Common myeloid progenitor, CD34-positive (primary cell): ENCODE results near the gene GH2.
"Not testable (repeated sequence)": the region's sequence is repeated elsewhere in the genome, so short reads cannot be mapped to it uniquely, and the experiment has no call there.

Source experiments
- CTCF ChIA-PET: fragments of 350-600 bp; sonication (Branson Sonifier 250); formaldehyde crosslinking; loops from one replicate; lab custom pipeline; 2021; ENCODE audit warnings: antibody characterized with exemption; lab: Charles Lee
- POLR2A ChIA-PET: fragments of 350-600 bp; sonication (Branson Sonifier 250); formaldehyde crosslinking; loops from one replicate; lab custom pipeline; 2021; ENCODE audit warnings: antibody characterized with exemption; lab: Charles Lee
- DNase-seq, 3 donors: peaks; one replicate each; pipeline versions ENCODE4 v3.0.0 to v3.0.0-alpha.2; 2013
- H3K27ac ChIP-seq, 2 experiments: 1 replicate in 1 of 2; 2 replicates in 1 of 2; pipeline ENCODE4 v1.7.0; 2013; ENCODE audit warnings: inconsistent platforms in 2 of 2, low read length in 2 of 2, mild to moderate bottlenecking in 2 of 2, low read depth in 1 of 2, moderate library complexity in 1 of 2; ENCODE audit not compliant: severe bottlenecking in 2 of 2, insufficient read depth in 1 of 2, poor library complexity in 1 of 2
- H3K27me3 ChIP-seq, 5 experiments: replicated peaks in 2 of 5; 1 replicate in 3 of 5; 2 replicates in 2 of 5; pipeline versions ENCODE4 v1.6.1 to v1.7.0; 2013; ENCODE audit warnings: low read length in 4 of 5, mild to moderate bottlenecking in 2 of 5, moderate library complexity in 2 of 5, inconsistent platforms in 1 of 5; ENCODE audit not compliant: insufficient read depth in 5 of 5, control insufficient read depth in 4 of 5
- H3K36me3 ChIP-seq, 4 experiments: 1 replicate in 2 of 4; 2 replicates in 2 of 4; pipeline versions ENCODE4 v1.6.1 to v1.7.0; 2013; ENCODE audit warnings: low read length in 3 of 4, control low read depth in 1 of 4, mild to moderate bottlenecking in 1 of 4; ENCODE audit not compliant: control insufficient read depth in 4 of 4, insufficient read depth in 4 of 4
- H3K4me1 ChIP-seq, 4 experiments: 1 replicate in 3 of 4; 2 replicates in 1 of 4; pipeline versions ENCODE4 v1.6.1 to v1.7.1; 2013; ENCODE audit warnings: low read length in 3 of 4, mild to moderate bottlenecking in 3 of 4, control low read depth in 1 of 4, inconsistent platforms in 1 of 4, moderate library complexity in 1 of 4; ENCODE audit not compliant: control insufficient read depth in 4 of 4, insufficient read depth in 4 of 4; ENCODE audit errors: control extremely low read depth in 1 of 4
- H3K4me3 ChIP-seq, 7 experiments: 1 replicate in 4 of 7; 2 replicates in 3 of 7; pipeline versions ENCODE4 v1.5.1 to v1.7.0; 2013; ENCODE audit warnings: mild to moderate bottlenecking in 7 of 7, low read length in 6 of 7, moderate library complexity in 6 of 7, inconsistent platforms in 2 of 7, low read depth in 2 of 7, control low read depth in 1 of 7; ENCODE audit not compliant: insufficient read depth in 4 of 7, control insufficient read depth in 1 of 7; ENCODE audit errors: extremely low read depth in 1 of 7
- H3K9me3 ChIP-seq, 5 experiments: 1 replicate in 4 of 5; 2 replicates in 1 of 5; pipeline versions ENCODE4 v1.6.1 to v1.7.1; 2013; ENCODE audit warnings: low read length in 4 of 5, mild to moderate bottlenecking in 2 of 5, inconsistent platforms in 1 of 5, low read depth in 1 of 5, moderate library complexity in 1 of 5; ENCODE audit not compliant: control insufficient read depth in 4 of 5, insufficient read depth in 2 of 5; ENCODE audit errors: control extremely low read depth in 1 of 5
- WGBS: methylation state at CpG from one replicate; pipeline ENCODE4 v1.1.5; 2013; ENCODE audit not compliant: insufficient coverage; 5-methylcytosine and 5-hydroxymethylcytosine counted together

Gene GH2

GRCh38 chr17:63878413-63878812 is 3.3 kb downstream of the GH2 start:
- POLR2A ChIA-PET, H3K27ac ChIP-seq, H3K4me1 ChIP-seq, DNase-seq, H3K27me3 ChIP-seq, H3K9me3 ChIP-seq, H3K4me3 ChIP-seq, H3K36me3 ChIP-seq: not testable (repeated sequence)
- 98% methylated on average over 8 of the region's 9 CpGs for WGBS
- CTCF ChIA-PET: interaction anchor here (0.9 to 2.3 kb wide), 6 partner anchors 9 to 404 kb away, joined by 3 to 6 read pairs (median 4); partner anchors contain the start of gene CSHL1

- DNase-seq, H3K4me1 ChIP-seq, H3K27ac ChIP-seq, POLR2A ChIA-PET, H3K9me3 ChIP-seq, H3K36me3 ChIP-seq, H3K4me3 ChIP-seq, H3K27me3 ChIP-seq: not testable (repeated sequence)
- 96% methylated on average over 5 of the region's 6 CpGs for WGBS
- CTCF ChIA-PET: interaction anchor here (0.6 to 1.6 kb wide), 4 partner anchors 8 to 18 kb away, joined by 3 to 7 read pairs (median 3); no protein-coding TSS in a partner anchor
Observed at GRCh38 chr17:63874693-63875092, 7.1 kb downstream of the GH2 start.

GRCh38 chr17:63874061-63874626 is 7.6 kb downstream of the GH2 start:
- POLR2A ChIA-PET, H3K4me3 ChIP-seq, H3K9me3 ChIP-seq, H3K36me3 ChIP-seq, DNase-seq, H3K4me1 ChIP-seq, H3K27me3 ChIP-seq, H3K27ac ChIP-seq: not testable (repeated sequence)
- CTCF ChIA-PET: interaction anchor here (0.8 to 1.6 kb wide), 3 partner anchors 9 to 19 kb away, joined by 3 to 7 read pairs (median 3); no protein-coding TSS in a partner anchor
- WGBS: 83% methylated on average over 1 of the region's 8 CpGs

GRCh38 chr17:63873577-63873976 is 8.2 kb downstream of the GH2 start, which contains the start of gene CSH2:
CSH2 (minus strand) TSS chr17:63873677; CDS start chr17:63873614, 63 bp downstream.
- WGBS: no CpG with 5 or more reads among the region's 7 CpGs
- CTCF ChIA-PET: interaction anchor here (1.4 to 1.6 kb wide), 2 partner anchors 10 to 14 kb away, joined by 3 to 7 read pairs; no protein-coding TSS in a partner anchor
- H3K27ac ChIP-seq, H3K4me1 ChIP-seq, POLR2A ChIA-PET, H3K9me3 ChIP-seq, H3K27me3 ChIP-seq, H3K36me3 ChIP-seq, H3K4me3 ChIP-seq, DNase-seq: not testable (repeated sequence)

- H3K27ac ChIP-seq, H3K4me1 ChIP-seq, H3K4me3 ChIP-seq, DNase-seq, POLR2A ChIA-PET, H3K27me3 ChIP-seq, H3K36me3 ChIP-seq, CTCF ChIA-PET, H3K9me3 ChIP-seq: not testable (repeated sequence)
- 100% methylated on average over 4 of the region's 15 CpGs for WGBS
Observed at GRCh38 chr17:63871646-63872365, 9.9 kb downstream of the GH2 start.

- DNase-seq, H3K4me3 ChIP-seq, H3K27ac ChIP-seq, H3K9me3 ChIP-seq, H3K4me1 ChIP-seq, H3K36me3 ChIP-seq, H3K27me3 ChIP-seq: not testable (repeated sequence)
- POLR2A ChIA-PET: interaction anchor here (0.6 kb wide), 1 partner anchor 619 kb away, joined by 3 read pairs; no protein-coding TSS in a partner anchor
- CTCF ChIA-PET: interaction anchor here (1.2 to 1.6 kb wide), 3 partner anchors 11 to 22 kb away, joined by 4 read pairs; partner anchors contain the start of gene GH2
- WGBS: 100% methylated on average over 1 of the region's 4 CpGs
Observed at GRCh38 chr17:63870292-63870665, 11.5 kb downstream of the GH2 start.
